Neural progenitor cell (in vitro differentiated cells): Measurements from ENCODE around the gene MED27. TPM values are rescaled to one million over a fixed set of nuclear protein-coding genes. Genes with fewer than 3 reads are reported as not detected.

Experiments
- DNase-seq: peaks from one replicate; pipeline ENCODE4 v3.0.0-alpha.2; 2016; ENCODE audit warnings: low spot score
- H2AFZ ChIP-seq: fragments of 200-600 bp; sonication (generic); replicated peaks from 2 replicates; pipeline ENCODE4 v1.6.1; 2016; ENCODE audit warnings: antibody characterized with exemption
- H3F3A ChIP-seq: fragments of 200-600 bp; sonication (generic); 2 replicates; pipeline ENCODE4 v1.6.1; 2016; ENCODE audit warnings: antibody characterized with exemption, low read depth
- H3K27ac ChIP-seq: fragments of 200-600 bp; sonication (generic); 2 replicates; pipeline ENCODE4 v1.5.1; 2016; ENCODE audit warnings: mild to moderate bottlenecking
- H3K27me3 ChIP-seq: fragments of 200-600 bp; sonication (generic); 2 replicates; pipeline ENCODE4 v1.6.1; 2016; ENCODE audit warnings: mild to moderate bottlenecking, moderate library complexity
- H3K36me3 ChIP-seq: fragments of 200-600 bp; sonication (generic); 2 replicates; pipeline ENCODE4 v1.5.1; 2016
- H3K4me1 ChIP-seq: fragments of 200-600 bp; sonication (generic); 2 replicates; pipeline ENCODE4 v1.6.1; 2016; ENCODE audit warnings: mixed run types
- H3K4me2 ChIP-seq: fragments of 200-600 bp; sonication (generic); 2 replicates; pipeline ENCODE4 v1.6.1; 2016
- H3K4me3 ChIP-seq: fragments of 200-600 bp; sonication (generic); 2 replicates; pipeline ENCODE4 v1.5.1; 2016
- H3K79me2 ChIP-seq: fragments of 200-600 bp; sonication (generic); 2 replicates; pipeline ENCODE4 v1.6.1; 2016; ENCODE audit warnings: low read depth
- H3K9ac ChIP-seq: fragments of 200-600 bp; sonication (generic); 2 replicates; pipeline ENCODE4 v1.6.1; 2016
- H3K9me3 ChIP-seq: fragments of 200-600 bp; sonication (generic); 2 replicates; pipeline ENCODE4 v1.5.1; 2016; ENCODE audit warnings: low read depth
- H4K20me1 ChIP-seq: fragments of 200-600 bp; sonication (generic); 2 replicates; pipeline ENCODE4 v1.6.1; 2016; ENCODE audit warnings: low read depth
- H3K27ac Mint-ChIP-seq: 3 replicates; pipeline ENCODE4 v1.8.0; 2021; ENCODE audit warnings: mixed read lengths
- H3K27me3 Mint-ChIP-seq: 2 replicates; pipeline ENCODE4 v1.8.0; 2022; ENCODE audit warnings: low read depth, mild to moderate bottlenecking, inconsistent platforms, moderate library complexity, mixed read lengths; ENCODE audit not compliant: insufficient read depth
- H3K36me3 Mint-ChIP-seq: 3 replicates; pipeline ENCODE4 v1.8.0; 2021; ENCODE audit warnings: mixed read lengths
- H3K4me1 Mint-ChIP-seq: 3 replicates; pipeline ENCODE4 v1.8.0; 2021; ENCODE audit warnings: mixed read lengths
- H3K4me3 Mint-ChIP-seq: 3 replicates; pipeline ENCODE4 v1.8.0; 2021; ENCODE audit warnings: mild to moderate bottlenecking, moderate library complexity, mixed read lengths
- H3K9me3 Mint-ChIP-seq: 3 replicates; pipeline ENCODE4 v1.8.0; 2020; ENCODE audit warnings: mixed read lengths
- CTCF ChIP-seq: fragments of 200-600 bp; sonication (generic); IDR thresholded peaks from 2 replicates; pipeline ENCODE4 v1.5.1; 2017; ENCODE audit warnings: antibody characterized with exemption, mild to moderate bottlenecking
- EZH2 ChIP-seq: fragments of 200-600 bp; sonication (generic); IDR thresholded peaks from 2 replicates; pipeline ENCODE4 v1.6.1; 2017; ENCODE audit warnings: antibody characterized with exemption, mild to moderate bottlenecking, moderate library complexity
- EZH2phosphoT487 ChIP-seq: fragments of 200-600 bp; sonication (generic); IDR thresholded peaks from 2 replicates; pipeline ENCODE4 v1.6.1; 2017; ENCODE audit warnings: antibody characterized with exemption
- total RNA-seq: library from RNA; depleted of rRNA; stranded (reverse); fragments of >200 nt; gene quantifications from 2 replicates; pipeline ENCODE4 v1.2.3, GENCODE V29; 2015; ENCODE audit warnings: low replicate concordance

MED27 gene
- total RNA-seq, 1 donor from 2014 or later: 15.1 TPM

- Histone ChIP-seq H3K4me1 (peaks cover 10% of the 10 kb centered on the region), H3K4me2 (peak overlapping the region; percentile 96), H3K27me3 (no peaks in the 10 kb centered on the region), H4K20me1 (peaks cover 29% of the 10 kb centered on the region), H3F3A (peaks cover 5% of the 10 kb centered on the region), H3K4me3 (peak overlapping the region; percentile 88), H3K27ac (no peak overlapping the region), H3K9me3 (no peaks in the 10 kb centered on the region), H3K9ac (no peak overlapping the region), H3K36me3 (no peaks in the 10 kb centered on the region), H2AFZ (no peak overlapping the region), H3K79me2 (peaks cover 50% of the 10 kb centered on the region)
- H3K4me1 Mint-ChIP-seq: peaks cover 23% of the 10 kb centered on the region
- H3K27me3 Mint-ChIP-seq: peaks cover 4% of the 10 kb centered on the region
- H3K36me3 Mint-ChIP-seq: peaks cover 2% of the 10 kb centered on the region
- no peak for DNase-seq
- TF ChIP-seq CTCF: no peak
- TF ChIP-seq EZH2phosphoT487: no peak
- no peak for TF ChIP-seq EZH2
- H3K4me3 Mint-ChIP-seq: peak overlapping the region; percentile 99
- H3K27ac Mint-ChIP-seq: no peak overlapping the region
- H3K9me3 Mint-ChIP-seq: no peaks in the 10 kb centered on the region
These were observed 1.6 kb downstream of the MED27 start for GRCh38 chr9:132077881-132078698.

DNA sequence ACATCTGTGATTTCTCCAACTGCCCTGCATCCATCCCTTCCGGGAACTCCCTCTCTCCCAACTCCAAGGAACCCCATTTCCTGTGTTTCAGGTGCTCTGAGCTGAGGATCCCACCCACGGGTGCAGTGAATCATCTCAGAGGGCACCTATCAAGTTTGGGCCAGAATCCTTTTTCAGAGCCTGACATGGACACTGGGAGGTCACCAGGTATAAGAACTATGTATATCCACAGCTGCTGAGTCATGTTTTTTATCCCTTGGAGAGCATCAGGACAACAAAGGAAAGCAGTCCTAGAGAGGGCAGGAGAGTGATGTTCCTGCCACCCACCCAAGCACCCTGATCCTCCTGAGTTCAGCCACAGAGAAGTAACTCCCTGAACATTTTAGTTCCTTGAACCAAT is 3.8 kb downstream of the MED27 start:
- no peaks in the 10 kb centered on the region for H3K9me3 Mint-ChIP-seq
- peaks cover 67% of the 10 kb centered on the region for H3K79me2 ChIP-seq
- H4K20me1 ChIP-seq: peaks cover 43% of the 10 kb centered on the region
- no peak overlapping the region for H3K27ac Mint-ChIP-seq
- H3K4me1 Mint-ChIP-seq: peaks cover 23% of the 10 kb centered on the region
- no peak overlapping the region for H3K27ac ChIP-seq
- H3K9me3 ChIP-seq: no peaks in the 10 kb centered on the region
- H3K27me3 Mint-ChIP-seq: peaks cover 6% of the 10 kb centered on the region
- H3K4me1 ChIP-seq: peaks cover 10% of the 10 kb centered on the region
- no peaks in the 10 kb centered on the region for H3K36me3 ChIP-seq
- H3K36me3 Mint-ChIP-seq: peaks cover 6% of the 10 kb centered on the region
- H3K4me3 ChIP-seq: no peak overlapping the region
- no peak for DNase-seq
- H3K4me2 ChIP-seq: no peak overlapping the region
- H3K27me3 ChIP-seq: no peaks in the 10 kb centered on the region
- H3K4me3 Mint-ChIP-seq: no peak overlapping the region
- no peak overlapping the region for H2AFZ ChIP-seq
- TF ChIP-seq EZH2: no peak
- no peak overlapping the region for H3K9ac ChIP-seq
- H3F3A ChIP-seq: peaks cover 9% of the 10 kb centered on the region

DNA sequence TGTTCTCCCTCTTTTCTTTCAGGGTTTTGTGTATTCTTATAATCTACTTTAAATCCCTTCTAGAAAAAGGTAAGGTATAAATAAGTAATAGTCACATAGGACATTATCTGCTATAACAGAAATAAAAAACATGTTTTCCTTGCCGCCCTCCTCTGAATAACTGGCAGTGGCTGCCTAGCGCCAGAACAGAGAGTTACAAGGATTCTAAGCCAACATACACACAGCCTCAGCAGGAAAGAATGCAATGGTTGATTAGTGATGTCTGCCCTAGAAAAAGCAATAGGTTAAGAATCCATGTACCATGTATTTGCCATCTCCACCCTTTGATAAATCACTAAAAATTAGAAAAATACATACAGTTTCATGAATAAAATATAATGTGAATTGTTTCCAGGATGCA is 4.9 kb downstream of the MED27 start:
- H3K9me3 ChIP-seq: no peaks in the 10 kb centered on the region
- peaks cover 10% of the 10 kb centered on the region for H3K4me1 ChIP-seq
- H3K27me3 ChIP-seq: no peaks in the 10 kb centered on the region
- H3K36me3 ChIP-seq: no peaks in the 10 kb centered on the region
- Mint-ChIP-seq H3K9me3 (no peaks in the 10 kb centered on the region), H3K36me3 (peaks cover 6% of the 10 kb centered on the region), H3K27me3 (peaks cover 6% of the 10 kb centered on the region), H3K27ac (no peak overlapping the region), H3K4me1 (peaks cover 19% of the 10 kb centered on the region), H3K4me3 (no peak overlapping the region)
- peaks cover 9% of the 10 kb centered on the region for H3F3A ChIP-seq
- H3K4me3 ChIP-seq: no peak overlapping the region
- TF ChIP-seq EZH2 (no peak), EZH2phosphoT487 (no peak), CTCF (no peak)
- H2AFZ ChIP-seq: no peak overlapping the region
- no peak overlapping the region for H3K27ac ChIP-seq
- no peak for DNase-seq
- no peak overlapping the region for H3K4me2 ChIP-seq
- H4K20me1 ChIP-seq: peaks cover 49% of the 10 kb centered on the region
- H3K79me2 ChIP-seq: peaks cover 73% of the 10 kb centered on the region
- no peak overlapping the region for H3K9ac ChIP-seq
